ENCODE data around the gene PXT1.

GRCh38 chr6:36460916-36461315 lies 18.3 kb upstream of the PXT1 start:
- TF ChIP-seq CTCF (IDR thresholded peaks at IDR 0.05): no peak
- TF ChIP-seq POLR2A (IDR thresholded peaks at IDR 0.05): no peak

Measured in upper lobe of left lung (tissue), 4 donors.